NB4 (cell line): ENCODE results near the gene TRMT2A.
A peak's percentile ranks its signal among the peaks of the same experiment; 100 is the strongest.

Source experiments
- CTCF ChIP-seq: IDR thresholded peaks from one replicate; pipeline ENCODE4 v1.5.1; 2012; ENCODE audit warnings: low read depth, low read length
- MYC ChIP-seq: IDR thresholded peaks from 2 replicates; pipeline ENCODE4 v1.6.1; 2011; ENCODE audit warnings: low read depth, low read length
- POLR2A ChIP-seq: IDR thresholded peaks from 2 replicates; pipeline ENCODE4 v1.6.1; 2011; ENCODE audit warnings: mild to moderate bottlenecking; ENCODE audit not compliant: insufficient read length; ENCODE audit errors: extremely low read depth
- TF ChIP-seq, protein P1 (sequence below): IDR thresholded peaks from 2 replicates; pipeline ENCODE4 v1.6.1; 2011; ENCODE audit warnings: low read depth, low read length

GRCh38 chr22:20159076-20159475, 42.0 kb upstream of the TRMT2A start:
- TF ChIP-seq CTCF = no peak
- TF ChIP-seq POLR2A = peak; percentile 29
- TF ChIP-seq, protein P1, sequence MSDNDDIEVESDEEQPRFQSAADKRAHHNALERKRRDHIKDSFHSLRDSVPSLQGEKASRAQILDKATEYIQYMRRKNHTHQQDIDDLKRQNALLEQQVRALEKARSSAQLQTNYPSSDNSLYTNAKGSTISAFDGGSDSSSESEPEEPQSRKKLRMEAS = peak; percentile 19; the same call in 1 of the 2 replicates
- TF ChIP-seq MYC = peak; percentile 16; the same call in 1 of the 2 replicates
